Measurements from ENCODE around the gene MLKL. TPM values are rescaled to one million over a fixed set of nuclear protein-coding genes. Genes with fewer than 3 reads are reported as not detected.
A peak's percentile ranks its signal among the peaks of the same experiment; 100 is the strongest.

The MLKL gene
- polyA plus RNA-seq, 1 experiment: 4.4 TPM

GRCh38 chr16:74709441-74709877 lies 8.8 kb upstream of the MLKL start:
- DNase-seq (ENCODE audit: low read depth): peak; percentile 15
- ChIA-PET POLR2A (no interaction called here), CTCF (interaction anchor here (0.7 to 6.1 kb wide), 15 partner anchors 9 to 402 kb away, joined by 3 to 93 read pairs (median 6); partner anchors contain the start of gene MLKL)
- no peak overlapping the region for H3K4me3 ChIP-seq (ENCODE audit: low read depth, low read length)
- H3K36me3 ChIP-seq (ENCODE audit: control insufficient read depth, insufficient read depth, low read length): no peaks in the 10 kb centered on the region
- TF ChIP-seq CTCF (IDR thresholded peaks at IDR 0.05; ENCODE audit: insufficient read depth, low read depth, low read length): peak; percentile 97
- H3K27me3 ChIP-seq (ENCODE audit: control insufficient read depth, insufficient read depth, low read length): peaks cover 5% of the 10 kb centered on the region; the same call in 1 of the 2 replicates

GRCh38 chr16:74700116-74700437 lies 585 bp downstream of the MLKL start:
- TF ChIP-seq CTCF (IDR thresholded peaks at IDR 0.05; ENCODE audit: insufficient read depth, low read depth, low read length): no peak
- H3K4me3 ChIP-seq (ENCODE audit: low read depth, low read length): peak overlapping the region; percentile 64
- peaks cover 2% of the 10 kb centered on the region for H3K36me3 ChIP-seq (ENCODE audit: control insufficient read depth, insufficient read depth, low read length)
- no peak for DNase-seq (ENCODE audit: low read depth)
- POLR2A ChIA-PET: no interaction called here
- CTCF ChIA-PET: interaction anchor here (0.7 to 2.8 kb wide), 8 partner anchors 10 to 487 kb away, joined by 3 to 24 read pairs (median 3); no protein-coding TSS in a partner anchor
- H3K27me3 ChIP-seq (ENCODE audit: control insufficient read depth, insufficient read depth, low read length): no peaks in the 10 kb centered on the region

GRCh38 chr16:74699666-74700065 lies 996 bp downstream of the MLKL start:
- TF ChIP-seq CTCF (IDR thresholded peaks at IDR 0.05; ENCODE audit: insufficient read depth, low read depth, low read length): no peak
- Histone ChIP-seq H3K27me3 (ENCODE audit: control insufficient read depth, insufficient read depth, low read length) (no peaks in the 10 kb centered on the region), H3K4me3 (ENCODE audit: low read depth, low read length) (peak overlapping the region; percentile 64), H3K36me3 (ENCODE audit: control insufficient read depth, insufficient read depth, low read length) (peaks cover 2% of the 10 kb centered on the region)
- POLR2A ChIA-PET: no interaction called here
- DNase-seq (ENCODE audit: low read depth): no peak
- CTCF ChIA-PET: interaction anchor here (0.7 to 2.8 kb wide), 6 partner anchors 9 to 487 kb away, joined by 3 to 24 read pairs (median 3); no protein-coding TSS in a partner anchor

GRCh38 chr16:74698222-74698621 lies 2.4 kb downstream of the MLKL start:
- H3K4me3 ChIP-seq (ENCODE audit: low read depth, low read length): no peak overlapping the region
- TF ChIP-seq CTCF (IDR thresholded peaks at IDR 0.05; ENCODE audit: insufficient read depth, low read depth, low read length): no peak
- ChIA-PET CTCF (interaction anchor here (0.7 to 2.6 kb wide), 4 partner anchors 12 to 164 kb away, joined by 3 to 14 read pairs (median 6); no protein-coding TSS in a partner anchor), POLR2A (no interaction called here)
- H3K27me3 ChIP-seq (ENCODE audit: control insufficient read depth, insufficient read depth, low read length): no peaks in the 10 kb centered on the region
- H3K36me3 ChIP-seq (ENCODE audit: control insufficient read depth, insufficient read depth, low read length): peaks cover 2% of the 10 kb centered on the region
- no peak for DNase-seq (ENCODE audit: low read depth)

GRCh38 chr16:74695450-74696422 lies 4.9 kb downstream of the MLKL start:
- DNase-seq (ENCODE audit: low read depth): peak; percentile 55
- Histone ChIP-seq H3K27me3 (ENCODE audit: control insufficient read depth, insufficient read depth, low read length) (no peaks in the 10 kb centered on the region), H3K4me3 (ENCODE audit: low read depth, low read length) (peak overlapping the region; percentile 18; the same call in 1 of the 2 replicates), H3K36me3 (ENCODE audit: control insufficient read depth, insufficient read depth, low read length) (peaks cover 2% of the 10 kb centered on the region)
- TF ChIP-seq CTCF (IDR thresholded peaks at IDR 0.05; ENCODE audit: insufficient read depth, low read depth, low read length): no peak
- POLR2A ChIA-PET: interaction anchor here (0.5 to 0.6 kb wide), 2 partner anchors 88 to 147 kb away, joined by 3 read pairs; no protein-coding TSS in a partner anchor
- CTCF ChIA-PET: interaction anchor here (2.1 to 2.6 kb wide), 2 partner anchors 14 to 167 kb away, joined by 6 to 14 read pairs; no protein-coding TSS in a partner anchor

All from BJ (cell line).